ENCODE measurements around the gene PPP1R13B.

PPP1R13B gene

DNA sequence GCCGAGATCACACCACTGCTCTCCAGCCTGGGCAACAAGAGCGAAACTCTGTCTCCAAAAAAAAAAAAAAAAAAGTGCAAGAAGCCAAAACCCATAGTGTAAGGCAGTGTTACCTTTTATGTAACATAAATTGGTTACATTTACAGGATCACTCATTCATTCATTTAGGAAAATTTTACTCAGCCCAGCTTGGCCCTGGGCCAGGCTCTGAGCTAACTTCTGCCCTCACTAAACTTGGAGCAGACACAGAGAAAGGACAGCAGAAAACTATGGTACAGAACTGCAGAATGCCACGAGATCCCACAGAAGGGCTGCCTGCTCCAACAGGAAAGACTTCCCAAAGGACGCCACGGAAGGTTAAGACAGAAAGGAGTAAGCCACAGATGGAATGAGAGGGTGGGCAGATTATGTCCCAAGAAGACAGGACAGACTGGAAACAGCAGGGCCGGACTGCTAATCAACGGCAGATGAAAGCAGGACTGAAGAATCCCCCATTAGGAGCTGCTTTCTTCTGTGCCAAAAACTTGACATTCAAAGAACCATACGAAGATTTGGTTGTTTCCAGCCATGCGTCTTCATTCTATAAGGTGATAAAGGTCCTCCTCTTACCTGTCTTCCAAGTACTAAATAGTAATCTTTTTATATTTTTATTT lies 18.9 kb downstream of the PPP1R13B start:
- TF ChIP-seq, protein P1, sequence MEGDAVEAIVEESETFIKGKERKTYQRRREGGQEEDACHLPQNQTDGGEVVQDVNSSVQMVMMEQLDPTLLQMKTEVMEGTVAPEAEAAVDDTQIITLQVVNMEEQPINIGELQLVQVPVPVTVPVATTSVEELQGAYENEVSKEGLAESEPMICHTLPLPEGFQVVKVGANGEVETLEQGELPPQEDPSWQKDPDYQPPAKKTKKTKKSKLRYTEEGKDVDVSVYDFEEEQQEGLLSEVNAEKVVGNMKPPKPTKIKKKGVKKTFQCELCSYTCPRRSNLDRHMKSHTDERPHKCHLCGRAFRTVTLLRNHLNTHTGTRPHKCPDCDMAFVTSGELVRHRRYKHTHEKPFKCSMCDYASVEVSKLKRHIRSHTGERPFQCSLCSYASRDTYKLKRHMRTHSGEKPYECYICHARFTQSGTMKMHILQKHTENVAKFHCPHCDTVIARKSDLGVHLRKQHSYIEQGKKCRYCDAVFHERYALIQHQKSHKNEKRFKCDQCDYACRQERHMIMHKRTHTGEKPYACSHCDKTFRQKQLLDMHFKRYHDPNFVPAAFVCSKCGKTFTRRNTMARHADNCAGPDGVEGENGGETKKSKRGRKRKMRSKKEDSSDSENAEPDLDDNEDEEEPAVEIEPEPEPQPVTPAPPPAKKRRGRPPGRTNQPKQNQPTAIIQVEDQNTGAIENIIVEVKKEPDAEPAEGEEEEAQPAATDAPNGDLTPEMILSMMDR (IDR thresholded peaks at IDR 0.05; ENCODE audit: insufficient read depth, missing control alignments), result no peak
- DNase-seq (ENCODE audit: insufficient read length, low spot score) (no peak), FAIRE-seq (no peak)

DNA sequence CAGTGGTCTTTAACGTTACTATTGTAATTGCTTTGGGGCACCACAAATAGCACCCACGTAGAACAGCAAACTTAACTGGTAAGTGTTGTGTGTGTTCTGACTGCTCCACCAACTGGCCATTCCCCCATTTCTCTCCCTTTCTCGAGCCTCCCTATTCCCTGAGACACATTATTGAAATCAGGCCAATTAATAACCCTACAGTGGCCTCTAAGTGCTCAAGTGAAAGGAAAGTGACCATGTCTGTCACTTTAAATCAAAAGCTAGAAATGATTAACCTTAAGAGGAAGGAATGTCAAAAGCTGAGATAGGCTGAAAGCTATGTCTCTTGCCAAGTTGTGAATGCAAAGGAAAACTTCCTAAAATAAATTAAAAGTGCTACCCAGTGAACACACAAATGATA lies 22.3 kb downstream of the PPP1R13B start:
- DNase-seq (ENCODE audit: insufficient read length, low spot score) (no peak), FAIRE-seq (no peak)
- TF ChIP-seq, protein P1 (IDR thresholded peaks at IDR 0.05; ENCODE audit: insufficient read depth, missing control alignments), result no peak

DNA sequence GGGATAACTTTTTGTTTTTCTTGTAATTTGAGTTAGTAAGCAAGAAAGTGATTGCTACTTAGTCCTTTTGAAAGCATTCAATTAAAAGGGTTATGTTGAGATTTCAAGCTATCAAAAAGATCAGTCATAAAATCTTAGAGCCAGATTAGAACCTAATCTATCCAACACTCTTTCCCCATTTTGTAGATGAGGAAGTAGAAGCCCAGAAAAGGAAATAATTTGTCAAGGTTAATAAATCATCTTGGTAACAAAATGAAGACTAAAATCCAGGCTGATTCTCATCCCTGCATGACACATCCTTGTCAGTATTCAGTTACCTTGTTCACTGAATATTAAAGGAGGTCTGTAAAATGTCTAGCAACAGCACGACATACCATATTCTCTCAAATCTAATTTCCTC lies 26.5 kb downstream of the PPP1R13B start:
- FAIRE-seq (no peak), DNase-seq (ENCODE audit: insufficient read length, low spot score) (no peak)
- TF ChIP-seq, protein P1 (IDR thresholded peaks at IDR 0.05; ENCODE audit: insufficient read depth, missing control alignments), result no peak

DNA sequence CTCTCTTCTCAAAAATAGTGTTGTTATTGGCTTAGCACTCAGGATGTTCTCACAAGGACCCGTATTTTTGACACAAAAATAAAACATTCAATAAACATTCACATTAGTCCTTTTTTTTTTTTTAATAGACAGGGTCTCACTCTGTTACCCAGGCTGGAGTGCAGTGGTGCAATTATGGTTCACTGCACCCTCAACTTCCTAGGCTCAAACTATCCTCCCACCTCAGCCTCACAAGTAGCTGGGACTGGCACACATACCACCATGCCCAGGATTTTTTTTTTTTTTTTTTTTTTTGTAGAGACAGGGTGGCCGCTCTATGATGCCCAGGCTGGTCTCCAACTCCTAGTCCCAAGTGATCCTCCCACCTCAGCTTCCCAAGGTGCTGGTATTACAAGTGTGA lies 27.0 kb downstream of the PPP1R13B start:
- FAIRE-seq (no peak), DNase-seq (ENCODE audit: insufficient read length, low spot score) (no peak)
- TF ChIP-seq, protein P1 (IDR thresholded peaks at IDR 0.05; ENCODE audit: insufficient read depth, missing control alignments), result no peak

DNA sequence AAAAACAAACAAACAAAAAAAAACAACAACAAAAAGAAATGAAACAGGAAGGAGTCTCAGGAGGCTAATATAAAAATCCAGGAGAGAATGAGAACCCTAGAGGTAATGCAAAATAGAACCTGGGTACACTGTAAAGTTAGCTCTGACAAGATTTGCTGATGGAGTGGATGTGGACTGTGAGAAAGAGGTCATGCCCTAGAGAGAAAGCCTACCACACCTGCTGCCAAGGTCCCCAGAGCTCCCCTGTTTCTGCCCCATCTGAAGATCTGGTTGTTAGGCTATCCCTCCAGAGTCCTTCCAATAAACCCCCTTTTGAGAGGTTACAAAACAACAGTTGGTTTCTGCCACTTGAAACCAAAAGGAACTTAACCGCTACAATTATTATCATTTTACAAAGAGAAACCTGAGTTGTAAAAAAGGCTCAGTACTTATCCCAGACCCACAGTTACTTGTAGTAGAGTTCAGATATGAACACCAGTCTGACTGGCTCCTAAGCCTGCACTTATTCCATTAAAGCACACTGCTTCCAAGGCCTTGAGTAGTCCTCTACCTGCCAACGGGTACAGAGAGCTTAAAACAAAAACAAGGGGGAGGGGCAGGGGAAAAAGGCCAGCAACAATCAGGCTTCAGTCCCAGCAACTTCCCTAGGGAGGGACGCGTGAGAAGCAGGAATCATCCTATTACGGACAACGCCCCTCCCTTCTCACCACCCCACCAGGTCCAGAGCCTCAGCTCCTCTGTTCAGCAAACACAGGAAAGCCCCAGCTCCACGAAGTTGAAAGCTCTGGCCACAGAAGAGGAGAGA lies 27.7 kb downstream of the PPP1R13B start:
- DNase-seq (ENCODE audit: insufficient read length, low spot score) (no peak), FAIRE-seq (no peak)

DNA sequence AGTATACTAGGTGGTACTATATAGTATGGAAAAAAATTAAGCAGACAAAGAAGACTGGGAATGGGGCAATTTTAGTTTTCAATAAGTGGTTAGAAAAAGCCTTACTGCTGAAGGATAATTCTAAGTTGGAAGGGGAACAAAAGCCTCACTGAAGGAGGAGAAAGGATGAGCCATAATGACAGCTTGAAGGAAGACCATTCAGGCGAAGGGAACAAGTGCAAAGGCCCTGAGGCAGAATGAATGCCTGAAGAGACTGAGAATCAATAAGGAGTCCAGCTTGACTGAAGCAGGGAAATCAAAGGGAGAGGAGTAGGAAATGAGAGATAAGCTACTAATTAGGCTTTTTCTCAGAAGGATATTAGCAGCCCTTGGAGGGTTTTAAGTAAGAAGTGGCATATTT lies 28.5 kb downstream of the PPP1R13B start:
- TF ChIP-seq, protein P1 (IDR thresholded peaks at IDR 0.05; ENCODE audit: insufficient read depth, missing control alignments), result no peak
- FAIRE-seq (no peak), DNase-seq (ENCODE audit: insufficient read length, low spot score) (no peak)

More for the DNA sequence above, 27.7 kb downstream of the PPP1R13B start:
- TF ChIP-seq, protein P1 (IDR thresholded peaks at IDR 0.05; ENCODE audit: insufficient read depth, missing control alignments), result no peak

DNA sequence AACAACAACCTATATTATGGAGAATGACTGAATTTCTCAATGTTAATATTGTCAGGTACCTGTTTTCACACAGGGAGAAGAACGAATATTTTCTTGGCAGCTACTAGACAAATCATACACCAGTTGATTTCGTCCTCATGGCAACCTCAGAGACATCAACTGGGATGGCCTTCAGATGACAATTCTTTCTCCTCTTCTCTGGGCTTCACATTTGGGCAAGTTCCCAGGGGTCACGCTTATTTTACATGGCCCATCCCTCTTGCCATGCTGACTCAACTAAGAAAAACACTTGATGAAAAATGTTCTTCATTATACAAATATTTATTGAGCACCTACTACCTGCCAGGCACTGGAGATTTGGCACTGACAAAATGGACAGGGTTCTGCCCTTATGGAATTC lies 29.0 kb downstream of the PPP1R13B start:
- TF ChIP-seq, protein P1 (IDR thresholded peaks at IDR 0.05; ENCODE audit: insufficient read depth, missing control alignments), result no peak
- FAIRE-seq, result no peak
- DNase-seq (ENCODE audit: insufficient read length, low spot score), result no peak
